Endothelial cell of umbilical vein (primary cell): Measurements from ENCODE around the gene MXD4. TPM values are rescaled to one million over a fixed set of nuclear protein-coding genes. Genes with fewer than 3 reads are reported as not detected.

Experiments
- BruUV-seq: library from RNA; stranded (reverse); fragments of 400-500 nt; replicated peaks from 2 replicates; lab custom pipeline; 2021; lab: Mats Ljungman, UMichigan
- CTCF ChIA-PET: fragments of 300-600, 350-600 bp; sonication (Branson Sonifier 250); formaldehyde crosslinking; loops from one replicate; lab custom pipeline; 2021; ENCODE audit warnings: antibody characterized with exemption, inconsistent platforms; lab: Charles Lee
- POLR2A ChIA-PET: fragments of 300-600, 350-600 bp; sonication (Branson Sonifier 250); formaldehyde crosslinking; loops from one replicate; lab custom pipeline; 2021; ENCODE audit warnings: antibody characterized with exemption, inconsistent platforms; lab: Charles Lee
- DNase-seq: peaks from one replicate; pipeline ENCODE4 v3.0.0-alpha.2; 2011; ENCODE audit warnings: low read depth, low spot score
- FAIRE-seq: peaks from 2 replicates; lab custom pipeline; 2011; peaks lifted over from hg19 to GRCh38; lab: Jason Lieb, UNC
- H2AFZ ChIP-seq: 2 replicates; pipeline ENCODE4 v1.6.0; 2012; ENCODE audit warnings: low read depth, low read length, control low read depth, inconsistent platforms
- H3K27ac ChIP-seq: 2 replicates; pipeline ENCODE4 v1.5.1; 2011; ENCODE audit warnings: low read depth, mild to moderate bottlenecking, control low read depth, low read length, moderate library complexity; ENCODE audit not compliant: insufficient read depth
- H3K27me3 ChIP-seq, 2 experiments: 2 replicates each; pipeline versions ENCODE4 v1.6.0 to v1.6.1; 2011; ENCODE audit warnings: low read length in 2 of 2, mixed read lengths in 1 of 2; ENCODE audit not compliant: control insufficient read depth in 2 of 2, insufficient read depth in 2 of 2
- H3K36me3 ChIP-seq, 2 experiments: 2 replicates in 1 of 2; 3 replicates in 1 of 2; pipeline ENCODE4 v1.5.1; 2011; ENCODE audit warnings: low read length in 2 of 2, mild to moderate bottlenecking in 1 of 2, moderate library complexity in 1 of 2; ENCODE audit not compliant: control insufficient read depth in 2 of 2, insufficient read depth in 2 of 2; ENCODE audit errors: extremely low read depth in 1 of 2
- H3K4me1 ChIP-seq: 3 replicates; pipeline ENCODE4 v1.5.1; 2011; ENCODE audit warnings: mild to moderate bottlenecking, low read length; ENCODE audit not compliant: control insufficient read depth, insufficient read depth; ENCODE audit errors: extremely low read depth
- H3K4me2 ChIP-seq: 2 replicates; pipeline ENCODE4 v1.6.1; 2011; ENCODE audit warnings: low read length, control low read depth, mixed read lengths; ENCODE audit not compliant: insufficient read depth
- H3K4me3 ChIP-seq, 3 experiments: fragments of 200-600 bp in 1 of 3; sonication (generic), shearing (Covaris generic) in 1 of 3; replicated peaks in 1 of 3; 2 replicates each; pipeline ENCODE4 v1.5.1; 2011 to 2016; ENCODE audit warnings: control low read depth in 3 of 3, low read length in 3 of 3, mild to moderate bottlenecking in 2 of 3, inconsistent platforms in 1 of 3, low read depth in 1 of 3, moderate library complexity in 1 of 3; ENCODE audit not compliant: insufficient read depth in 1 of 3
- H3K79me2 ChIP-seq: 2 replicates; pipeline ENCODE4 v1.6.0; 2012; ENCODE audit warnings: low read length, inconsistent platforms; ENCODE audit not compliant: control insufficient read depth, insufficient read depth
- H3K9ac ChIP-seq: replicated peaks from 2 replicates; pipeline ENCODE3; 2011; ENCODE audit warnings: low read length, control low read depth; ENCODE audit not compliant: insufficient read depth; ENCODE audit errors: extremely low read depth
- H3K9me1 ChIP-seq: replicated peaks from 3 replicates; pipeline ENCODE4 v1.6.0; 2011; ENCODE audit warnings: mild to moderate bottlenecking, low read length; ENCODE audit not compliant: control insufficient read depth, insufficient read depth; ENCODE audit errors: extremely low read depth
- H3K9me3 ChIP-seq: replicated peaks from 2 replicates; pipeline ENCODE4 v1.5.1; 2012; ENCODE audit warnings: low read length, inconsistent platforms; ENCODE audit not compliant: control insufficient read depth, insufficient read depth
- H4K20me1 ChIP-seq: replicated peaks from 2 replicates; pipeline ENCODE3; 2011; ENCODE audit warnings: mild to moderate bottlenecking, low read length; ENCODE audit not compliant: control insufficient read depth, insufficient read depth; ENCODE audit errors: extremely low read depth
- CTCF ChIP-seq, 2 donors: IDR thresholded peaks; 1 replicate in 1 of 2; 2 replicates in 1 of 2; pipeline ENCODE4 v1.5.1; 2011; ENCODE audit warnings: low read length in 2 of 2, mild to moderate bottlenecking in 2 of 2, moderate library complexity in 2 of 2, control low read depth in 1 of 2, inconsistent platforms in 1 of 2, low read depth in 1 of 2; ENCODE audit not compliant: insufficient read depth in 1 of 2; ENCODE audit errors: extremely low read depth in 1 of 2
- EZH2 ChIP-seq: IDR thresholded peaks from 2 replicates; pipeline ENCODE4 v1.6.1; 2012; ENCODE audit warnings: borderline replicate concordance, low read depth, mild to moderate bottlenecking, moderate library complexity, low read length, inconsistent platforms; ENCODE audit not compliant: severe bottlenecking
- FOS ChIP-seq: IDR thresholded peaks from 2 replicates; pipeline ENCODE4 v1.6.1; 2011; ENCODE audit warnings: mild to moderate bottlenecking, low read length, moderate library complexity, borderline replicate concordance; ENCODE audit not compliant: insufficient read depth
- GATA2 ChIP-seq: IDR thresholded peaks from 2 replicates; pipeline ENCODE4 v1.7.0; 2011; ENCODE audit warnings: low read depth, mild to moderate bottlenecking, moderate library complexity, mixed read lengths, low read length; ENCODE audit not compliant: insufficient read length, insufficient read depth
- JUN ChIP-seq: IDR thresholded peaks from 2 replicates; pipeline ENCODE4 v1.6.1; 2011; ENCODE audit warnings: borderline replicate concordance, low read depth; ENCODE audit not compliant: insufficient read length, insufficient read depth
- MAX ChIP-seq: IDR thresholded peaks from 2 replicates; pipeline ENCODE4 v1.6.1; 2011; ENCODE audit not compliant: insufficient read depth, insufficient read length
- POLR2A ChIP-seq: IDR thresholded peaks from 2 replicates; pipeline ENCODE4 v1.6.1; 2012; ENCODE audit warnings: low read depth, mild to moderate bottlenecking, control low read depth, low read length
- POLR2AphosphoS5 ChIP-seq: IDR thresholded peaks from 2 replicates; pipeline ENCODE4 v1.6.1; 2012; ENCODE audit warnings: low read depth, mild to moderate bottlenecking, control low read depth, low read length, moderate library complexity; ENCODE audit not compliant: insufficient read depth
- dilution Hi-C: fragments of 300-500 bp; cut with MboI; formaldehyde crosslinking; loops from one replicate; pipeline ENCODE4 v1.15.0; 2019; ENCODE audit warnings: low sequenced_read_pairs; ENCODE audit not compliant: extremely low pct_ligation_motif_present
- intact Hi-C: fragments of 100-400 bp; cut with micrococcal nuclease; formaldehyde crosslinking; loops from one replicate; pipeline ENCODE4 v1.10.0; 2022
- polyA plus RNA-seq, 4 experiments: library from polyadenylated mRNA; depleted of rRNA in 3 of 4; stranded (reverse) in 3 of 4; unstranded in 1 of 4; fragments of >200 nt; gene quantifications; 2 replicates each; pipeline versions ENCODE4 v1.2.1 to v1.2.3, GENCODE V29; 2011 to 2012; ENCODE audit warnings: missing spikeins in 1 of 4
- total RNA-seq: library from RNA; stranded (reverse); gene quantifications from 2 replicates; pipeline ENCODE4 v1.2.3, GENCODE V29; 2021

Gene MXD4
- total and polyA plus RNA-seq, 2 donors (not counting 3 experiments of a cell fraction or from before 2014, with no cell fraction given), result 62.7 to 74.1 TPM

- dilution Hi-C loops (no loop called here), intact Hi-C loops (no loop called here)
- Histone ChIP-seq H3K36me3 (no peaks in the 10 kb centered on the region), H3K79me2 (no peaks in the 10 kb centered on the region), H3K27me3 (no peaks in the 10 kb centered on the region), H3K27ac (no peak overlapping the region), H3K9ac (no peak overlapping the region), H3K4me2 (no peak overlapping the region), H2AFZ (no peak overlapping the region), H3K4me3 (no peak overlapping the region), H3K9me3 (no peaks in the 10 kb centered on the region), H3K4me1 (no peaks in the 10 kb centered on the region), H4K20me1 (no peaks in the 10 kb centered on the region), H3K9me1 (no peaks in the 10 kb centered on the region)
- FAIRE-seq (no peak), DNase-seq (no peak)
- TF ChIP-seq JUN (no peak), GATA2 (no peak), POLR2A (no peak), EZH2 (no peak), POLR2AphosphoS5 (no peak)
- CTCF ChIA-PET, result no interaction called here
- no TSS peak for BruUV-seq
- POLR2A ChIA-PET, result no interaction called here
Measured at GRCh38 chr4:2292646-2293108, 30.8 kb upstream of the MXD4 start.

GRCh38 chr4:2291705-2292645 is 30.1 kb upstream of the MXD4 start:
- Histone ChIP-seq H3K9ac (no peak overlapping the region), H3K4me3 (no peak overlapping the region), H4K20me1 (no peaks in the 10 kb centered on the region), H3K9me3 (no peaks in the 10 kb centered on the region), H2AFZ (no peak overlapping the region), H3K4me2 (no peak overlapping the region), H3K79me2 (no peaks in the 10 kb centered on the region), H3K27ac (no peak overlapping the region), H3K27me3 (no peaks in the 10 kb centered on the region), H3K9me1 (no peaks in the 10 kb centered on the region), H3K4me1 (no peaks in the 10 kb centered on the region), H3K36me3 (no peaks in the 10 kb centered on the region)
- dilution Hi-C loops, result no loop called here
- BruUV-seq, result no TSS peak
- no peak for TF ChIP-seq POLR2AphosphoS5
- no peak for TF ChIP-seq CTCF (IDR thresholded peaks at IDR 0.05; ENCODE audit: extremely low read depth in 1 of 2, insufficient read depth in 1 of 2, low read depth in 1 of 2, low read length in 2 of 2)
- no peak for TF ChIP-seq MAX
- TF ChIP-seq FOS, result no peak
- no peak for TF ChIP-seq GATA2
- no peak for TF ChIP-seq JUN
- no peak for TF ChIP-seq EZH2
- intact Hi-C loops, result no loop called here
- FAIRE-seq, result no peak
- ChIA-PET POLR2A (no interaction called here), CTCF (no interaction called here)
- no peak for DNase-seq
